Measurements from ENCODE around the gene SH3GL3. TPM values are rescaled to one million over a fixed set of nuclear protein-coding genes. Genes with fewer than 3 reads are reported as not detected.

SH3GL3 gene
- total and polyA plus RNA-seq, 2 of the 8 experiments (the other 6 are each of a cell fraction or from before 2014, with no cell fraction given): 14.1 to 19.1 TPM

- TF ChIP-seq CHD7 (IDR thresholded peaks at IDR 0.05; ENCODE audit: insufficient replicate concordance, low read length): no peak
- TF ChIP-seq TAF7 (optimal IDR thresholded peaks at IDR 0.05; ENCODE audit: borderline replicate concordance, low read depth, low read length): no peak
Observed at GRCh38 chr15:83538682-83539081, 91.5 kb downstream of the SH3GL3 start (continued).

All from H1 (cell line).